ENCODE data around the gene LDLRAD3.

DNA sequence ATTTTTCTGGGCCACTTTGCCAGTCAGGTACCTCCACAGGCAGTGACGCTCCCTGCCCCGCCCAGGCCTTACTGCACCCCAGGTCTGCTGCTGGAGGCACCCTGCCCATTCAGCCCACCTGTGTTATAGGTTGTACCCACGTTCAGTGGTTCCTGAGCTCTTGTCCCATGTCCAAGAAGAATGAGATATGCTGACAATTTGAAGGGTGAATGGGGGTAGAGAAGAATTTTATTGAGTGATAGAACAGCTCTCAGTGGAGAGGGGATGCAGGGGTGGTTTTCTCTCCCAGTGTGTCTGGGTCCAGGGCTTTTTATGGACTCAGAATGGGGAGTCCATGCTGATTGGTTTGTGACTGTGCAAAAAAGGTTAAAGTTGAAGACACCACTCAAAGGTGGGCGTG lies 149.7 kb downstream of the LDLRAD3 start:
- TF ChIP-seq, protein P1, sequence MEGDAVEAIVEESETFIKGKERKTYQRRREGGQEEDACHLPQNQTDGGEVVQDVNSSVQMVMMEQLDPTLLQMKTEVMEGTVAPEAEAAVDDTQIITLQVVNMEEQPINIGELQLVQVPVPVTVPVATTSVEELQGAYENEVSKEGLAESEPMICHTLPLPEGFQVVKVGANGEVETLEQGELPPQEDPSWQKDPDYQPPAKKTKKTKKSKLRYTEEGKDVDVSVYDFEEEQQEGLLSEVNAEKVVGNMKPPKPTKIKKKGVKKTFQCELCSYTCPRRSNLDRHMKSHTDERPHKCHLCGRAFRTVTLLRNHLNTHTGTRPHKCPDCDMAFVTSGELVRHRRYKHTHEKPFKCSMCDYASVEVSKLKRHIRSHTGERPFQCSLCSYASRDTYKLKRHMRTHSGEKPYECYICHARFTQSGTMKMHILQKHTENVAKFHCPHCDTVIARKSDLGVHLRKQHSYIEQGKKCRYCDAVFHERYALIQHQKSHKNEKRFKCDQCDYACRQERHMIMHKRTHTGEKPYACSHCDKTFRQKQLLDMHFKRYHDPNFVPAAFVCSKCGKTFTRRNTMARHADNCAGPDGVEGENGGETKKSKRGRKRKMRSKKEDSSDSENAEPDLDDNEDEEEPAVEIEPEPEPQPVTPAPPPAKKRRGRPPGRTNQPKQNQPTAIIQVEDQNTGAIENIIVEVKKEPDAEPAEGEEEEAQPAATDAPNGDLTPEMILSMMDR (IDR thresholded peaks at IDR 0.05 in 8 of 11, conservative IDR thresholded peaks at IDR 0.05 in 3 of 11): no peak
- no peak for TF ChIP-seq POLR2AphosphoS5 (IDR thresholded peaks at IDR 0.05)

Measured in spleen (tissue), 7 donors.